PFSK-1 (cell line): ENCODE measurements around the gene LIPT2.

Experiments used
- FOXP2 ChIP-seq: optimal IDR thresholded peaks from 2 replicates; pipeline ENCODE3; 2011; ENCODE audit warnings: borderline replicate concordance, control low read depth, inconsistent platforms; ENCODE audit not compliant: insufficient read depth; ENCODE audit errors: extremely low read length, extremely low read depth
- POLR2AphosphoS5 ChIP-seq: IDR thresholded peaks from 2 replicates; pipeline ENCODE4 v1.6.1; 2012; ENCODE audit warnings: low read depth, mild to moderate bottlenecking, control low read depth, low read length, moderate library complexity
- SIN3A ChIP-seq: IDR thresholded peaks from 2 replicates; pipeline ENCODE4 v1.6.1; 2012; ENCODE audit warnings: mild to moderate bottlenecking, low read length, moderate library complexity, borderline replicate concordance; ENCODE audit not compliant: insufficient read depth
- TAF1 ChIP-seq: IDR thresholded peaks from 2 replicates; pipeline ENCODE4 v1.6.1; 2012; ENCODE audit warnings: low read length, control low read depth, borderline replicate concordance; ENCODE audit not compliant: insufficient read depth
- TF ChIP-seq, protein P1 (sequence below), 2 experiments: IDR thresholded peaks; 2 replicates each; pipeline versions ENCODE4 v1.6.1 to v1.8.0; 2011 to 2012; ENCODE audit warnings: low read depth in 2 of 2, low read length in 2 of 2, control low read depth in 1 of 2, inconsistent platforms in 1 of 2, mild to moderate bottlenecking in 1 of 2, moderate library complexity in 1 of 2; ENCODE audit not compliant: insufficient read depth in 1 of 2

The LIPT2 gene

DNA sequence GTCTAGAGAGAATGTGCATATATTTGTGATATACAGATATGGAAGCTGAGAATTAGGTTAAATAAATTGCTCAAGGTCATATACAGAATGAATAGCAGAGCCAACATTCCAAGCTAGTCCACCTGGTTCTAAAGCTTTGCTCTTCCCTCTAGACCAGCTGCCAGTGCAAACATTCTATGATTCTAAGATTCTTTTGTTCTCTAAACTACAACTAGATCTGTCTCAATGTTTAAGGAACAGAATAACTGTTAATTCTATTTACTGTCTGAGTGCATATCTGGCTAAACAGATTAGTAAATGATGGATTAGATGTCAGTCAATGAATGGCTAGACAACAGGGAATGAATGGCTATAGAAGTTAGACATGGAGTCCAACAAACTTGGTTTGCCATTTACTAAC lies 45.8 kb downstream of the LIPT2 start:
- TF ChIP-seq TAF1, result no peak
- TF ChIP-seq, protein P1, sequence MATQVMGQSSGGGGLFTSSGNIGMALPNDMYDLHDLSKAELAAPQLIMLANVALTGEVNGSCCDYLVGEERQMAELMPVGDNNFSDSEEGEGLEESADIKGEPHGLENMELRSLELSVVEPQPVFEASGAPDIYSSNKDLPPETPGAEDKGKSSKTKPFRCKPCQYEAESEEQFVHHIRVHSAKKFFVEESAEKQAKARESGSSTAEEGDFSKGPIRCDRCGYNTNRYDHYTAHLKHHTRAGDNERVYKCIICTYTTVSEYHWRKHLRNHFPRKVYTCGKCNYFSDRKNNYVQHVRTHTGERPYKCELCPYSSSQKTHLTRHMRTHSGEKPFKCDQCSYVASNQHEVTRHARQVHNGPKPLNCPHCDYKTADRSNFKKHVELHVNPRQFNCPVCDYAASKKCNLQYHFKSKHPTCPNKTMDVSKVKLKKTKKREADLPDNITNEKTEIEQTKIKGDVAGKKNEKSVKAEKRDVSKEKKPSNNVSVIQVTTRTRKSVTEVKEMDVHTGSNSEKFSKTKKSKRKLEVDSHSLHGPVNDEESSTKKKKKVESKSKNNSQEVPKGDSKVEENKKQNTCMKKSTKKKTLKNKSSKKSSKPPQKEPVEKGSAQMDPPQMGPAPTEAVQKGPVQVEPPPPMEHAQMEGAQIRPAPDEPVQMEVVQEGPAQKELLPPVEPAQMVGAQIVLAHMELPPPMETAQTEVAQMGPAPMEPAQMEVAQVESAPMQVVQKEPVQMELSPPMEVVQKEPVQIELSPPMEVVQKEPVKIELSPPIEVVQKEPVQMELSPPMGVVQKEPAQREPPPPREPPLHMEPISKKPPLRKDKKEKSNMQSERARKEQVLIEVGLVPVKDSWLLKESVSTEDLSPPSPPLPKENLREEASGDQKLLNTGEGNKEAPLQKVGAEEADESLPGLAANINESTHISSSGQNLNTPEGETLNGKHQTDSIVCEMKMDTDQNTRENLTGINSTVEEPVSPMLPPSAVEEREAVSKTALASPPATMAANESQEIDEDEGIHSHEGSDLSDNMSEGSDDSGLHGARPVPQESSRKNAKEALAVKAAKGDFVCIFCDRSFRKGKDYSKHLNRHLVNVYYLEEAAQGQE (IDR thresholded peaks at IDR 0.05; ENCODE audit: insufficient read depth in 1 of 2, low read depth in 2 of 2, low read length in 2 of 2), result no peak
- no peak for TF ChIP-seq POLR2AphosphoS5
- no peak for TF ChIP-seq FOXP2
- TF ChIP-seq SIN3A, result no peak

DNA sequence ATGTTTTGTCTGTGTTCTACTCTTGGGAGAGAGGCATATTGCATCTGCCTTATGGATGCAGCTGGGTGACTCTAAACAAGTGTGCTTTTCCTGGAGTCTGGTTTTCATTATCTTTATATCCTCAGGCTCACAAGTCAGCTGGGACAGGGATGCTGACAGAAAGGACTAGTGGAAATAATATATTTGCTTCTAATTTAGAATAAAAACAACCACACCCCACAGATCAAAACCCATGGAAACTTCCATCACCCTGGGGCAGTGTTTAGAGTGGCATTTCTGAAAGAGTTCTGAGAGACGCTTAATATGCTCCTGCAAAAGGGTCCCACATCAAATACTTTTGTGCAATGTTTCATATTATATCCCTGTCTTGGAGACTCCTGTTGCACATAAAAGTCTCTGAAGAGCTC lies 47.0 kb downstream of the LIPT2 start:
- TF ChIP-seq SIN3A (no peak), FOXP2 (no peak), POLR2AphosphoS5 (no peak), TAF1 (no peak)
- TF ChIP-seq, protein P1 (IDR thresholded peaks at IDR 0.05; ENCODE audit: insufficient read depth in 1 of 2, low read depth in 2 of 2, low read length in 2 of 2), result no peak

DNA sequence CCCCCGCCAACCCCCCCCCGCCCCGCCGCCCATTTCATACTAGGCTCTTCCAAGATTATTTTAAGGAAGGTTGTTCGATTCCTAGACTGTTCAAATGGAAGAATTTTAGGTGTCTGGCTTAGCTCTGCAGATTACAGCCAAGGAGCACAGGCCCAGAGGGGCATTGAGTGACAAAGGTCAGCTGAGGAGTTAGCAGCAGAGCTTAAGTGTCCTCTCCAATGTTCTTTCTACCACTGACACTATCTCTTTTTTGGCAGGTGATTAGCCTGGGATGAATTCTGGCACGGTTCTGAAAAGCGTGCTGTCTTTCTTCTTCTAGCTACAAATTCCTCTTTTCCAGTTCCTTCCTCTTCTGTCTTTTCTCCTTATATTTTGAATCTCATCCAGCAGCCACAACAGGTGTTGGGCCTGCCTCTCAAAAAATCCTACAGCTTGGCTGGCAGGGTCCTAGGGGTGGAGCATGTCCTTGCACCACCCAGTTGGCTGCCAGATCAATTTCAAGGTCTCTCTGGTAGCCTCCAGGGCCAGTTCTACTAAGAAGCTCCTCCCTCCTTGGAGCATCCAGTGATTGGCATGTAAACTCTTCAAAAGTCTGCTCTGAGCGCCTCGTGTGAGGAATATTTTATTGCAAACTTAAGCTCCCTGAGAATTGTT lies 49.2 kb downstream of the LIPT2 start:
- TF ChIP-seq POLR2AphosphoS5, result no peak
- TF ChIP-seq, protein P1 (IDR thresholded peaks at IDR 0.05; ENCODE audit: insufficient read depth in 1 of 2, low read depth in 2 of 2, low read length in 2 of 2), result no peak
- TF ChIP-seq TAF1, result no peak
- no peak for TF ChIP-seq FOXP2
- TF ChIP-seq SIN3A, result no peak

DNA sequence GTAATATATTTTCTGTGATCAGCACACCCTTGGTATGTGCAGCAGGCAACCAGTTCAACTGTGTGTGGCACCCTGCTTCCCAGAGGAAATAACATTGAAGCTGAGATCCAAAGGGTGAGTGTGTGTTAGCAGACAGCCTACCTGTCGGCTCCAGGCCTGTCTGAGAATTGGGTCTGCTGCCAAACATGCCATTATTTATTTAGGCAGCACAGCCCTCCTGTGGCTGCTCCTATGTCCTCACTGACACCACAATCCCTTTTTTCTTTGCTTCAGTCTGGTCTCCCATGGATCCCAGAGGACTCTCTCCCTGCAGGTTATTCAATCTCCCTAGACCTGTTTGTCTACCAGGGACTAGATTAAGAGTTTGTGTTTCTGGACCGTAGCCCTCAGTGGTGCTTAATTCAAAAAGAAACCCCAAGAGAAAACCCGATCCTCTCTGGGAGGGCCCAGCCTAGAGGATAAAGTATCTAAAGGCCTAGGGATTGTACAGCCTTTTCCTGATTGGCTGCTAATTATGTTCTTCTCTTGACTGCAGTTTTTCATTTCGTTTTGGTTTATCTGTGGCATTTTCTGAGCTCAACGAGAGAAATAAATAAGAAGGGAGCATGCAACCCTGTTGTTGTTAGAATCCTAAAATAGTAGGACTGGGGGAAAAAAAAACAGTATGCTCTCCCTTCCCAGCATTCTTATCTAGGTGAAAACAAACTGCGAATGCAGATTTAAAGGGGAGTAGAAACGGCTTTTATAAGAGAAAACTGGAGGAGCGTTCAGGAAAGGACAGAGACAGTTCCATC lies 50.3 kb downstream of the LIPT2 start:
- TF ChIP-seq FOXP2 (no peak), POLR2AphosphoS5 (no peak), SIN3A (no peak), TAF1 (no peak)
- TF ChIP-seq, protein P1 (IDR thresholded peaks at IDR 0.05; ENCODE audit: insufficient read depth in 1 of 2, low read depth in 2 of 2, low read length in 2 of 2), result no peak

DNA sequence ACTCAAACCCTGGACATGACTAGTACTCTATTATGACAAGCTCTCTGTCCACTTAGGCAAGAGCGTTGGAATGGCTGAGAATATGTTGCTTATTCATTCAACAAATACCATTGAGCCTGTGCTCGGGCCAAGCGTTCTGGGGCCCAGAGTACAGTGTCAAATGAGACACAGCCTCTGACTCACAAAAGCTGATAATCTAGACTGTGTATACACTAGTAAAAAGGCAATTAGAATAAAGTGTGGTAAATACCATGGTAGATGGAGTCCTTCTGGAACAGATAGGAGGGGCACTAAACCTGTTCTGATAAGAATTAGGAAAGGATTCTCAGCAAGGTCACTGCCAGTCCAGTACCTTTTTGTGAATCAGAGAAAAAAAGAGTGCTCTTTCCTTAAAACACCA lies 50.9 kb downstream of the LIPT2 start:
- TF ChIP-seq TAF1, result no peak
- TF ChIP-seq FOXP2, result no peak
- TF ChIP-seq POLR2AphosphoS5, result no peak
- TF ChIP-seq SIN3A, result no peak
- TF ChIP-seq, protein P1 (IDR thresholded peaks at IDR 0.05; ENCODE audit: insufficient read depth in 1 of 2, low read depth in 2 of 2, low read length in 2 of 2), result no peak
